Fibroblast of skin of right quadriceps (primary cell): Measurements from ENCODE around the gene GSTA1.
"Not testable (repeated sequence)": the region's sequence is repeated elsewhere in the genome, so short reads cannot be mapped to it uniquely, and the experiment has no call there.

ENCODE experiments used
- DNase-seq: peaks from one replicate; pipeline ENCODE4 v3.0.0-alpha.2; 2013

Gene GSTA1

DNA sequence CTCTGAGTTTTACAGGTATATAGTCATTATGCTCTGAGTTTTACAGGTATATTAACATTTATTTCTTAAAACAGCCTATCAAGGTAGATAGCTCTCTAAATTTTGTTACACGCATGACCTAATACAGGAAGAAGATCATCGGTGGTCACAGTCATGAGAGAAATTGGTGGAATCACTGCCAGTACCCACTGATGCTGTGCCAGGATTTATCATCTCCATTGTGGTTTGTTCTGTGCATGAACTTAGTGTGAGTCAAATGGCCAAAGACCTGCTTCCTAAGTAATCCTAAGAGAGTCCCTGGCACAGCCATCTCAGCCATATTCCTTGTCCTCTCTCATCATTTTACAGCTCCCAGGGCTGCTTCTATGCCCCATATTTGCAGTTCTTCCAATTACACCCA is 50.5 kb downstream of the GSTA1 start:
- DNase-seq = not testable (repeated sequence)

DNA sequence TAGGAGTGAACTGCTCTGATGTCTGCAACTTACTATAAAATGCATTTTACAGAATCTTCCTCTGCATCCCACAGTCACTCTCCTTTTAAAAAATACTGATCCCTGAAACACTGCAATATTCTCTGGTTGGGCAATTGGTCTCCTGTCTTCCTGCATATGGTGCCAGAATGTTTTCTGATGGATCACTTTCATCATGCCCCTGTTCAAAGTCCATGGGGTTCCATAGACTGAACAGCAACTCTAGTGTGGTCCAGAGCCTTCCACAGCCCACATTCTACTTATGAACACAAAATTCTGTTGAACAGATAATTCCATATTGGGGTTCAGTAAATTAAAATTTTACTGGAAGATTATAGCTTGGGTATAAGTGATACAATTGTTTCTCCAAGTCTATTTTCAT is 51.3 kb downstream of the GSTA1 start:
- no peak for DNase-seq

DNA sequence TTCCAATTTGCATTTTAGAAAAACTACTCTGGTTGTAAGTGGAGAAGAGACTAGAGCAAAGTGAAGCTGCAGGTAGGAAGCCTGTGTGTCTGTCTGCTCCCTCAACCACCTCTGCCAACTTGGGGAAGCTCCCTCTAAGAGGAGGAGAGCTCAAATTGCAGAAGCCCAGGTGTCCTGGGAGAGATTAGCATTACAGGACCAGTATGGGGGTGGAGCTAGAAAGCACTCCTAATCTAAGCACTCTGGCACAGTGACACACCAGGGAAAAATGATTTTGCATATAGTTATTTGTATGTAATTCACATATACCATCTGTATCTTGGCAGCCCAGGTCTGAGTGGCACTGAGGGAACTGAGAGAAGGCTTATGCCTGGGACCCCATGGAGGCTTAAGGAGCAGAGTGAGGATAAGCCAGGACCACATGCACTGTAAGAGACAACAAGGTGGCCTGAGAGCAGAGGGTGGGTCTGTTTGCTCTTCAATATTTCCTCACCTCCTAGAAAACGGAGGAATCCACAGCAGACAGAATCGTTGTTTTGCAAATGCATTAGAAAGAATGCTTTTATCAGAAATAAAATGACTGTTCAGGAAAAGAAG is 54.0 kb downstream of the GSTA1 start:
- DNase-seq = no peak

DNA sequence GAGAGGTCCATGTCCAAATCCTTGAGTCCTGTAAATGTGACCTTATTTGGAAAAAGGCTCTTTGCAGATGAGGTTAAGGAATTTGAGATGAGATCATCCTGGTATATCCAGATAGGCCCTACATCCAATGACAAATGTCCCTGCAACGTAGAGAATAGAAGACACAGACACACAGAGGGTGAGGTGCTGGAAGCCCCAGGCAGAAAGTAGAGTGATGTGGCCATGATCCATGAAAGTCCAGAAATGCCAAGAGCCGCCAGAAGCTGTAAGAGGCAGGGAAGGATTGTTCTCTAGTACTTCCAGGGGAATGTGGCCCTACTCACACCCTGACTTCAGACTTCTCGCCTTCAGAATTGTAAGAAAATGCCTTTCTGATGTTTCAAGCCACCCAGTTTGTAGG is 56.3 kb downstream of the GSTA1 start:
- peak; percentile 91 for DNase-seq

DNA sequence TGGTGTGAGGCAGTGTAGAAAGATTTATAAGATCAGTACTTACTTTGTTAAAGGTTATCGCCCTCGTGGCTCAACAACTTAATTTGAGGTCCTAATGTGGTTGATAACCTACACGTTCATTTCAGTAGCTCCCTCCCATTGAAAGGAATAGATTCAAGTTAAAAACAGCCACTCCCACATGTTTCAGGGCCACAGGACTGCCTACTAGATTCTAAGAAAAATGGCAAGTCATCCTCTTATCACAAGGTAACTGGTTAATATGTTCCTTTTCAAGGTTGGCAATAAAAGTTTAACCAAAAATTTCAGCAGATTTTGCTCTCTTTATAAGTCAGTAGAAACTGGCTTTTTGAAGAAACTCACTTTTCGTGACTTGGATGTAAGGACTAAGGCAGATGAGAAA is 57.4 kb downstream of the GSTA1 start:
- no peak for DNase-seq

DNA sequence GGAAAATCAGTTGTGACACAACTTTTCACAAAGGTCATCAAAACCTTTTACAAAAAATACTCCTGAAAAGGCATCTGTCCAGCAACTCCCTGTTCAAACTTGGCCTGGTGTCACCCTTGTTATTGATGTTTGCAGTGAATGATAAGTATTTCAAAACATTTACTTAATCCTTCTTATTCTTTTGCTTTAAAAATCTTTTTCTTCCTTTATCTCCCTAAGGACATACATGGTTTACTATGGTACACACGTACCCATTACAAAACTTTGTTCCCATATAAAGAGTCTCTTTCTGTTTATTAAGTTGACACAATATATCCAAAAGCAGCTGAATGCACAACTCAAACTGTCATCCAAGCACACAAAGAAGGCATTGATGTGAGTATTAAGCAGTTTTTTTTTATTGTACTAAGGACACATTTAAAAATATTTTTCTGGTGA is 57.8 kb downstream of the GSTA1 start:
- no peak for DNase-seq

DNA sequence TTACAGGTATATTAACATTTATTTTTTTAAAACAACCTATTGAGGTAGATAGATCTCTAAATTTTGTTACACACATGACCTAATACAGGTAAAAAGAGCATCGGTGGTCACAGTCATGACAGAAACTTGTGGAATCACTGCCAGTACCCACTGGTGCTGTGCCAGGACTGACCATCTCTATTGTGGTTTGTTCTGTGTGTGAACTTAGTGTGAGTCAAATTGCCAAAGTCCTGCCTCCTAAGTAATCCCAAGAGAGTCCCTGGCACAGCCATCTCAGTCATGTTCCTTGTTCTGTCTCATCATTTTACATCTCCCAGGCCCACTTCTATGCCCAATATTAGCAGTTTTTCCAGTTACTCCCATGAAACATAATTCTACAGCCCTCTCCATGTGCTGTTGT is 61.7 kb downstream of the GSTA1 start:
- no peak for DNase-seq
